AG04449 (cell line): ENCODE data around the gene TSPEAR.

Experiments used
- CTCF ChIA-PET: fragments of 350-600 bp; formaldehyde crosslinking; extraction: SDS; loops from one replicate; lab custom pipeline; 2021; ENCODE audit warnings: antibody characterized with exemption; lab: Yijun Ruan, JAX
- POLR2A ChIA-PET: fragments of 400-600, 350-600 bp; formaldehyde crosslinking; extraction: SDS; loops from one replicate; lab custom pipeline; 2020; ENCODE audit warnings: antibody characterized with exemption, inconsistent platforms; lab: Yijun Ruan, JAX
- DNase-seq: peaks from one replicate; pipeline ENCODE4 v3.0.0-alpha.2; 2010; ENCODE audit warnings: low read depth, low spot score
- H3K4me3 ChIP-seq: 2 replicates; pipeline ENCODE4 v1.5.1; 2011; ENCODE audit warnings: low read depth, mild to moderate bottlenecking, control low read depth, low read length
- TF ChIP-seq, protein P1 (sequence below): IDR thresholded peaks from one replicate; pipeline ENCODE4 v1.5.1; 2011; ENCODE audit warnings: mild to moderate bottlenecking, moderate library complexity, low read length, control low read depth, inconsistent platforms; ENCODE audit not compliant: insufficient read depth; ENCODE audit errors: missing control alignments

The TSPEAR gene

GRCh38 chr21:44499211-44499560 lies 212.2 kb downstream of the TSPEAR start:
- ChIA-PET POLR2A (no interaction called here), CTCF (interaction anchor here (1.3 kb wide), 1 partner anchor 15 kb away, joined by 3 read pairs; no protein-coding TSS in a partner anchor)
- DNase-seq: no peak
- TF ChIP-seq, protein P1, sequence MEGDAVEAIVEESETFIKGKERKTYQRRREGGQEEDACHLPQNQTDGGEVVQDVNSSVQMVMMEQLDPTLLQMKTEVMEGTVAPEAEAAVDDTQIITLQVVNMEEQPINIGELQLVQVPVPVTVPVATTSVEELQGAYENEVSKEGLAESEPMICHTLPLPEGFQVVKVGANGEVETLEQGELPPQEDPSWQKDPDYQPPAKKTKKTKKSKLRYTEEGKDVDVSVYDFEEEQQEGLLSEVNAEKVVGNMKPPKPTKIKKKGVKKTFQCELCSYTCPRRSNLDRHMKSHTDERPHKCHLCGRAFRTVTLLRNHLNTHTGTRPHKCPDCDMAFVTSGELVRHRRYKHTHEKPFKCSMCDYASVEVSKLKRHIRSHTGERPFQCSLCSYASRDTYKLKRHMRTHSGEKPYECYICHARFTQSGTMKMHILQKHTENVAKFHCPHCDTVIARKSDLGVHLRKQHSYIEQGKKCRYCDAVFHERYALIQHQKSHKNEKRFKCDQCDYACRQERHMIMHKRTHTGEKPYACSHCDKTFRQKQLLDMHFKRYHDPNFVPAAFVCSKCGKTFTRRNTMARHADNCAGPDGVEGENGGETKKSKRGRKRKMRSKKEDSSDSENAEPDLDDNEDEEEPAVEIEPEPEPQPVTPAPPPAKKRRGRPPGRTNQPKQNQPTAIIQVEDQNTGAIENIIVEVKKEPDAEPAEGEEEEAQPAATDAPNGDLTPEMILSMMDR: no peak
- H3K4me3 ChIP-seq: no peak overlapping the region

GRCh38 chr21:44498280-44499210 lies 212.8 kb downstream of the TSPEAR start:
- ChIA-PET CTCF (interaction anchor here (1.3 kb wide), 1 partner anchor 14 kb away, joined by 3 read pairs; no protein-coding TSS in a partner anchor), POLR2A (no interaction called here)
- no peak overlapping the region for H3K4me3 ChIP-seq
- TF ChIP-seq, protein P1: no peak
- DNase-seq: no peak

- no peak for DNase-seq
- ChIA-PET POLR2A (no interaction called here), CTCF (no interaction called here)
These were observed 213.7 kb downstream of the TSPEAR start for GRCh38 chr21:44497703-44498126.

GRCh38 chr21:44496564-44497550 lies 214.5 kb downstream of the TSPEAR start:
- CTCF ChIA-PET: interaction anchor here (1.3 to 2.0 kb wide), 2 partner anchors 12 to 17 kb away, joined by 3 to 8 read pairs; no protein-coding TSS in a partner anchor
- POLR2A ChIA-PET: no interaction called here
- DNase-seq: no peak
- no peak overlapping the region for H3K4me3 ChIP-seq
- TF ChIP-seq, protein P1: no peak

More at GRCh38 chr21:44497703-44498126, 213.7 kb downstream of the TSPEAR start:
- no peak overlapping the region for H3K4me3 ChIP-seq
- TF ChIP-seq, protein P1: no peak

GRCh38 chr21:44495611-44496563 lies 215.5 kb downstream of the TSPEAR start:
- CTCF ChIA-PET: interaction anchor here (1.0 to 2.0 kb wide), 4 partner anchors 11 to 16 kb away, joined by 3 to 8 read pairs (median 4); no protein-coding TSS in a partner anchor
- H3K4me3 ChIP-seq: no peak overlapping the region
- POLR2A ChIA-PET: no interaction called here
- TF ChIP-seq, protein P1: no peak
- no peak for DNase-seq
